Spleen (tissue), 7 donors: ENCODE measurements around the gene GRM5.
"Not testable (repeated sequence)": the region's sequence is repeated elsewhere in the genome, so short reads cannot be mapped to it uniquely, and the experiment has no call there.

Source experiments
- POLR2A ChIP-seq, 3 donors: fragments of 450-650 bp; IDR thresholded peaks; one replicate each; pipeline ENCODE4 v1.5.1; 2017; ENCODE audit warnings: antibody characterized with exemption in 3 of 3, mild to moderate bottlenecking in 1 of 3
- POLR2AphosphoS5 ChIP-seq, 3 donors: sonication (generic); formaldehyde crosslinking; IDR thresholded peaks; one replicate each; pipeline ENCODE4 v1.5.1; 2017; ENCODE audit warnings: antibody characterized with exemption in 3 of 3
- TF ChIP-seq, protein P1 (sequence below), 11 experiments: fragments of 200-600 bp in 7 of 11; fragments of 450-650 bp in 4 of 11; sonication (generic) in 4 of 11; IDR thresholded peaks in 8 of 11; conservative IDR thresholded peaks in 3 of 11; 1 replicate in 7 of 11; 2 replicates in 4 of 11; pipeline versions ENCODE4 v1.4.0 to v1.8.0; 2016 to 2021; ENCODE audit warnings: antibody characterized with exemption in 11 of 11, inconsistent platforms in 4 of 11, mild to moderate bottlenecking in 1 of 11
- donor health status: DM: no; HTN: no; CAD: no; lungs with moderate emphysema.
- donor health status: DM: no; HTN: no; CAD: no.
- donor health status: DM: no; HTN: no; CAD: no.

DNA sequence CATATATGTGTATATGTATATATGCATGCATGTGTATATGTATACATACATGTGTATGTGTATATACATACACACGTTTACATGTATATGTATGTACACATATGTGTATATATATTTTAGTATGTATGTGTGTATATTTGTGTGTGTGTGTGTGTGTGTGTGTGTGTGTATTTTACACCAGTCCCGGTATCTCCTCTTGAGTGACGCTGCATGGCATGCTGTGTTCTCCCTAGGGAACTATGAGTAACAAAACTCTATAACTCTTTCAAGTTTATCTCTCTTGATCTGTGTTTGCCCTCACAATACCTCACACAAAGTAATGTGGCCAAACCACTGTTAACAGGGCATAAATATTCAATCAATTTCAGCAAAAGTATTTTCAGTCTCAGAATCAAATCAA, 19.2 kb upstream of the GRM5 start:
- TF ChIP-seq, protein P1, sequence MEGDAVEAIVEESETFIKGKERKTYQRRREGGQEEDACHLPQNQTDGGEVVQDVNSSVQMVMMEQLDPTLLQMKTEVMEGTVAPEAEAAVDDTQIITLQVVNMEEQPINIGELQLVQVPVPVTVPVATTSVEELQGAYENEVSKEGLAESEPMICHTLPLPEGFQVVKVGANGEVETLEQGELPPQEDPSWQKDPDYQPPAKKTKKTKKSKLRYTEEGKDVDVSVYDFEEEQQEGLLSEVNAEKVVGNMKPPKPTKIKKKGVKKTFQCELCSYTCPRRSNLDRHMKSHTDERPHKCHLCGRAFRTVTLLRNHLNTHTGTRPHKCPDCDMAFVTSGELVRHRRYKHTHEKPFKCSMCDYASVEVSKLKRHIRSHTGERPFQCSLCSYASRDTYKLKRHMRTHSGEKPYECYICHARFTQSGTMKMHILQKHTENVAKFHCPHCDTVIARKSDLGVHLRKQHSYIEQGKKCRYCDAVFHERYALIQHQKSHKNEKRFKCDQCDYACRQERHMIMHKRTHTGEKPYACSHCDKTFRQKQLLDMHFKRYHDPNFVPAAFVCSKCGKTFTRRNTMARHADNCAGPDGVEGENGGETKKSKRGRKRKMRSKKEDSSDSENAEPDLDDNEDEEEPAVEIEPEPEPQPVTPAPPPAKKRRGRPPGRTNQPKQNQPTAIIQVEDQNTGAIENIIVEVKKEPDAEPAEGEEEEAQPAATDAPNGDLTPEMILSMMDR (IDR thresholded peaks at IDR 0.05 in 8 of 11, conservative IDR thresholded peaks at IDR 0.05 in 3 of 11), result not testable (repeated sequence)
- not testable (repeated sequence) for TF ChIP-seq POLR2A, POLR2AphosphoS5 (IDR thresholded peaks at IDR 0.05)
